Activated CD8-positive, alpha-beta T cell treated with anti-CD3 and anti-CD28 coated beads for 36 hours (primary cell): Measurements from ENCODE around the gene SRL. TPM values are rescaled to one million over a fixed set of nuclear protein-coding genes. Genes with fewer than 3 reads are reported as not detected.

Experiments
- ATAC-seq: fragments of 200-7000 bp; cut with Tn5 transposase; one replicate; pipeline ENCODE4 v1.10.0; 2021; ENCODE audit warnings: mild to moderate bottlenecking, moderate library complexity
- CTCF ChIA-PET: fragments of 350-600 bp; sonication (Branson Sonifier 250); formaldehyde crosslinking; loops from one replicate; lab custom pipeline; 2021; ENCODE audit warnings: antibody characterized with exemption; lab: Charles Lee
- POLR2A ChIA-PET: fragments of 350-600 bp; sonication (Branson Sonifier 250); formaldehyde crosslinking; loops from one replicate; lab custom pipeline; 2021; ENCODE audit warnings: antibody characterized with exemption; lab: Charles Lee
- DNase-seq: peaks from one replicate; pipeline ENCODE4 v3.0.0-alpha.2; 2020
- H3K27ac Mint-ChIP-seq: one replicate; pipeline ENCODE4 v1.8.0; 2021; ENCODE audit warnings: mild to moderate bottlenecking, mixed read lengths
- H3K27me3 Mint-ChIP-seq: one replicate; pipeline ENCODE4 v1.8.0; 2021; ENCODE audit warnings: mixed read lengths
- H3K36me3 Mint-ChIP-seq: one replicate; pipeline ENCODE4 v1.8.0; 2021; ENCODE audit warnings: low read depth, mixed read lengths
- H3K4me1 Mint-ChIP-seq: one replicate; pipeline ENCODE4 v1.8.0; 2021; ENCODE audit warnings: low read depth, mixed read lengths
- H3K4me3 Mint-ChIP-seq: one replicate; pipeline ENCODE4 v1.8.0; 2021; ENCODE audit warnings: mild to moderate bottlenecking, moderate library complexity, mixed read lengths
- H3K9me3 Mint-ChIP-seq: one replicate; pipeline ENCODE4 v1.8.0; 2021; ENCODE audit warnings: mixed read lengths
- intact Hi-C: fragments of 100-400 bp; cut with micrococcal nuclease; formaldehyde crosslinking; loops from one replicate; pipeline ENCODE4 v1.10.0; 2022
- total RNA-seq, 2 experiments: library from RNA; stranded (reverse); gene quantifications; one replicate each; pipeline ENCODE4 v1.2.3, GENCODE V29; 2021
- TF ChIP-seq, protein P1 (sequence below): fragments of 200-600 bp; IDR thresholded peaks from one replicate; pipeline ENCODE4 v1.8.0; 2022; ENCODE audit warnings: antibody characterized with exemption, mild to moderate bottlenecking

Gene SRL
- total RNA-seq, 2 experiments from 2014 or later: not detected

DNA sequence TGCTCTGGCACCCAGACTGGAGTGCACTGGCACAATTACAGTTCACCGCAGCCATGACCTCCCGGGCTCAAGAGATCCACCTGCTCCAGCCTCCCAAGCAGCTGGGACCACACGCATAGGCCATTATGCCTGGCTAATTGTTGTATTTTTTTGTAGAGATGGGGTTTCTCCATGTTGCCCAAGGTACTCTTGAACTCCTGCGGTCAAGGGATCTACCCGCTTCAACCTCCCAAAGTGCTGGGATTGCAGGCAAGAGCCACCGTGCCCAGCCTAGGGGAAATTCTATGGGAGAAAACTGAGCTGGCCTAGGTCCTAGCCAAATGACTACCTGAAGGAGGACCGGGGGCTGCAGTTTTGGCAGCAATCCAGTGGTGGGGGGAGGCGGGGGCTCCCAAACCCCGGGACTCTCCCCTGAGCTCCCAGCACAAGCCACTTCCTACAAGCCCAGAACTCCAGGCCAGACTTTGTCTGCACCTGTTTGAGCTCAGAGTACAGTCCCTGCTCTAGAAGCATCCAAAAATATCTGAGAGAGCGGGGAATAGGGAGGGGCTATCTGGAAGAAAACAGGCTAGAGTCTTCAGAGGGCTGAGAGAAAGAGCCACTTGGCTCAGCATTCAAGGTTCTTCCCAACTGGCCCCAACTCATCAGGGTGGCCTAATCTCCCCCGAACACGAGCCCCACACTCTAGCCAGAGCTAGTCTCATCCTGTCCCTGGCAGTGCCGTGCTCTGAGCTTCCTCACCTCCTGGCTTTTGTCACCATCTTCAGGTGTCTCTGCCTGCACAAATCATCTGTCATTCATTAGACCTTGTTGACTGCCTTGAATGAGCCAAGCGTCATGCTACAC lies 9.1 kb downstream of the SRL start:
- Mint-ChIP-seq H3K36me3 (no peaks in the 10 kb centered on the region), H3K9me3 (no peaks in the 10 kb centered on the region), H3K4me1 (no peaks in the 10 kb centered on the region), H3K4me3 (no peak overlapping the region), H3K27ac (no peak overlapping the region), H3K27me3 (peaks cover 11% of the 10 kb centered on the region)
- CTCF ChIA-PET: interaction anchor here (1.0 kb wide), 1 partner anchor 21 kb away, joined by 4 read pairs; no protein-coding TSS in a partner anchor
- intact Hi-C loops: no loop called here
- TF ChIP-seq, protein P1, sequence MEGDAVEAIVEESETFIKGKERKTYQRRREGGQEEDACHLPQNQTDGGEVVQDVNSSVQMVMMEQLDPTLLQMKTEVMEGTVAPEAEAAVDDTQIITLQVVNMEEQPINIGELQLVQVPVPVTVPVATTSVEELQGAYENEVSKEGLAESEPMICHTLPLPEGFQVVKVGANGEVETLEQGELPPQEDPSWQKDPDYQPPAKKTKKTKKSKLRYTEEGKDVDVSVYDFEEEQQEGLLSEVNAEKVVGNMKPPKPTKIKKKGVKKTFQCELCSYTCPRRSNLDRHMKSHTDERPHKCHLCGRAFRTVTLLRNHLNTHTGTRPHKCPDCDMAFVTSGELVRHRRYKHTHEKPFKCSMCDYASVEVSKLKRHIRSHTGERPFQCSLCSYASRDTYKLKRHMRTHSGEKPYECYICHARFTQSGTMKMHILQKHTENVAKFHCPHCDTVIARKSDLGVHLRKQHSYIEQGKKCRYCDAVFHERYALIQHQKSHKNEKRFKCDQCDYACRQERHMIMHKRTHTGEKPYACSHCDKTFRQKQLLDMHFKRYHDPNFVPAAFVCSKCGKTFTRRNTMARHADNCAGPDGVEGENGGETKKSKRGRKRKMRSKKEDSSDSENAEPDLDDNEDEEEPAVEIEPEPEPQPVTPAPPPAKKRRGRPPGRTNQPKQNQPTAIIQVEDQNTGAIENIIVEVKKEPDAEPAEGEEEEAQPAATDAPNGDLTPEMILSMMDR: no peak
- no peak for DNase-seq
- ATAC-seq: no peak
- POLR2A ChIA-PET: no interaction called here

DNA sequence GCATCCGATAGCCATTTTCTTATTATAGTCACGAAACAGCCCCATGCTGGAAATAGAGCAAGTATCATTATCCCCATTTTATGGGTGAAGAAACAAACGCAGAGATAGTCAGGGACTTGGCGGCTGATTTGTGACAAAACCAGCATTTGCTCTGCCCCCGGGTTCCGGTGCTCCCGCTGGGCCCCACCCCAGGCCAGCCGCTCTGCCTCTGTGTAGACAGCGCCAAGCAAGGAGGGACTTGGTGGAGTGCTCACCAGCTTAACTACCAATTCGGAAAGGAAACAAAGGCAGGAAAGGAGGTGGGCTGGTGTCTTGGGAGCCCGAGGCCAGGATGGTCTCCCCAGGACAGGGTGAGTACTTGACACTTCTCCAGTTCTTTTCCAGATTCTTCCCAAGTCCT lies 10.0 kb downstream of the SRL start:
- no peak for DNase-seq
- ChIA-PET POLR2A (no interaction called here), CTCF (no interaction called here)
- Mint-ChIP-seq H3K4me1 (no peaks in the 10 kb centered on the region), H3K36me3 (no peaks in the 10 kb centered on the region), H3K27me3 (peaks cover 6% of the 10 kb centered on the region), H3K27ac (no peak overlapping the region), H3K9me3 (no peaks in the 10 kb centered on the region), H3K4me3 (no peak overlapping the region)
- TF ChIP-seq, protein P1: no peak
- intact Hi-C loops: no loop called here
- no peak for ATAC-seq

- no peaks in the 10 kb centered on the region for H3K9me3 Mint-ChIP-seq
- CTCF ChIA-PET: no interaction called here
Measured at GRCh38 chr16:4231367-4231766, 10.5 kb downstream of the SRL start.

DNA sequence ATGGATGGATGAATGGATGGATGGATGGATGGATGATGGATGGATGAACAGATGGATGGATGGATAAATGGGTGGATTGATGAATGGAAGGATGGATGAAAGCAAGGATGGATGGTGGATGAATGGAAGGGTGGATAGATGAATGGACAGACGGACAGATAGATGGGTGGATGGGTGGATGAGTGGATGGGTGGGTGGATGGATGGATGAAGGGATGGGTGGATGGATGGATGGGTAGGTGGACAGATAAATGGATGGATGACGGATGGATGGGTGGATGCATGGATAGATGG lies 14.9 kb downstream of the SRL start:
- TF ChIP-seq, protein P1: no peak
- no peak overlapping the region for H3K4me3 Mint-ChIP-seq
- DNase-seq (no peak), ATAC-seq (no peak)
- no peaks in the 10 kb centered on the region for H3K4me1 Mint-ChIP-seq
- H3K36me3 Mint-ChIP-seq: no peaks in the 10 kb centered on the region
- H3K9me3 Mint-ChIP-seq: no peaks in the 10 kb centered on the region
- H3K27me3 Mint-ChIP-seq: peaks cover 2% of the 10 kb centered on the region
- H3K27ac Mint-ChIP-seq: no peak overlapping the region
- ChIA-PET CTCF (no interaction called here), POLR2A (no interaction called here)
- intact Hi-C loops: no loop called here

More at GRCh38 chr16:4231367-4231766, 10.5 kb downstream of the SRL start:
- DNase-seq: no peak
- POLR2A ChIA-PET: no interaction called here
- Mint-ChIP-seq H3K4me1 (no peaks in the 10 kb centered on the region), H3K36me3 (no peaks in the 10 kb centered on the region), H3K4me3 (no peak overlapping the region), H3K27ac (no peak overlapping the region), H3K27me3 (peaks cover 5% of the 10 kb centered on the region)
- TF ChIP-seq, protein P1: no peak
- intact Hi-C loops: no loop called here
- ATAC-seq: no peak

DNA sequence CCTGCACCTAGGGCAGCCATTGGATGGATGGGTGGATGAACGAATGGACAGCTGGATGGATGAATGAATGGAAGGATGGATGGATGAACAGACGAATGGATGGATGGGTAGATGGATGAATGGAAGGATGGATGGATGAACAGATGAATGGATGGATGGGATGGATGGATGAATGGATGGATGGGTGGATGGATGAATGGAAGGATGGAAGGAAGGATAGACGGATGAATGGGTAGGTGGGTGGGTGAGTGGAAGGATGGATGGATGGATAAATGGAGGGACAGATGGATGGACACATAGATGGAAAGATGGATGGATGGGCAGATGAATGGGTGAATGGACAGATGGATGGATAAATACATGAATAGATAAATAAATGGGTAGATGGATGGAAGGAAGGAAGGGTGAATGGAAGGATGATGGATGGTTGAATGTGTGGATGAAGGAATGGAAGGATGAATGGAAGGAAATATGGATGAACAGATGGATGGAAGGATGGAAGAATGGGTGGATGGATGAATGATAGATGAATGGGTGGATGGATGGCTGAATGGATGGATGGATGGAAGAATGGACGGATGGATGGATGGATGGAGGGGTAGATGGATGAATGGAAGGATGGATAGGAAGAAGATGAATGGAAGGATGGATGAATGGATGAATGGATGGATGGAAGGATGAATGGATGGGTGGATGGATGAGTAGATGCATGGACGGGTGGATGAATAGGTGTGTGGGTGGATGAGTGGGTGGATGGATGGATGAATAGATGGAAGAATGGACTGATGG lies 15.4 kb downstream of the SRL start:
- no peaks in the 10 kb centered on the region for H3K4me1 Mint-ChIP-seq
- intact Hi-C loops: no loop called here
- DNase-seq: no peak
- ChIA-PET POLR2A (interaction anchor here (1.0 kb wide), 1 partner anchor 22 kb away, joined by 3 read pairs; no protein-coding TSS in a partner anchor), CTCF (no interaction called here)
- peaks cover 2% of the 10 kb centered on the region for H3K27me3 Mint-ChIP-seq
- H3K36me3 Mint-ChIP-seq: no peaks in the 10 kb centered on the region
- TF ChIP-seq, protein P1: no peak
- H3K27ac Mint-ChIP-seq: no peak overlapping the region
- H3K4me3 Mint-ChIP-seq: no peak overlapping the region
- no peaks in the 10 kb centered on the region for H3K9me3 Mint-ChIP-seq
- ATAC-seq: no peak
